HG03565 (cell line): Measurements from ENCODE around the gene ALDH3B2.
"Not testable (repeated sequence)": the region's sequence is repeated elsewhere in the genome, so short reads cannot be mapped to it uniquely, and the experiment has no call there.

Experiments used
- ATAC-seq: cut with Tn5 transposase; IDR thresholded peaks from one replicate; pipeline ENCODE4 v1.9.1; 2021; ENCODE audit warnings: mild to moderate bottlenecking, moderate library complexity; ENCODE audit not compliant: unreplicated experiment

ALDH3B2 gene

GRCh38 chr11:67644472-67645418 lies 29.7 kb downstream of the ALDH3B2 start:
- ATAC-seq = no peak

GRCh38 chr11:67644042-67644441 lies 30.4 kb downstream of the ALDH3B2 start:
- no peak for ATAC-seq

DNA sequence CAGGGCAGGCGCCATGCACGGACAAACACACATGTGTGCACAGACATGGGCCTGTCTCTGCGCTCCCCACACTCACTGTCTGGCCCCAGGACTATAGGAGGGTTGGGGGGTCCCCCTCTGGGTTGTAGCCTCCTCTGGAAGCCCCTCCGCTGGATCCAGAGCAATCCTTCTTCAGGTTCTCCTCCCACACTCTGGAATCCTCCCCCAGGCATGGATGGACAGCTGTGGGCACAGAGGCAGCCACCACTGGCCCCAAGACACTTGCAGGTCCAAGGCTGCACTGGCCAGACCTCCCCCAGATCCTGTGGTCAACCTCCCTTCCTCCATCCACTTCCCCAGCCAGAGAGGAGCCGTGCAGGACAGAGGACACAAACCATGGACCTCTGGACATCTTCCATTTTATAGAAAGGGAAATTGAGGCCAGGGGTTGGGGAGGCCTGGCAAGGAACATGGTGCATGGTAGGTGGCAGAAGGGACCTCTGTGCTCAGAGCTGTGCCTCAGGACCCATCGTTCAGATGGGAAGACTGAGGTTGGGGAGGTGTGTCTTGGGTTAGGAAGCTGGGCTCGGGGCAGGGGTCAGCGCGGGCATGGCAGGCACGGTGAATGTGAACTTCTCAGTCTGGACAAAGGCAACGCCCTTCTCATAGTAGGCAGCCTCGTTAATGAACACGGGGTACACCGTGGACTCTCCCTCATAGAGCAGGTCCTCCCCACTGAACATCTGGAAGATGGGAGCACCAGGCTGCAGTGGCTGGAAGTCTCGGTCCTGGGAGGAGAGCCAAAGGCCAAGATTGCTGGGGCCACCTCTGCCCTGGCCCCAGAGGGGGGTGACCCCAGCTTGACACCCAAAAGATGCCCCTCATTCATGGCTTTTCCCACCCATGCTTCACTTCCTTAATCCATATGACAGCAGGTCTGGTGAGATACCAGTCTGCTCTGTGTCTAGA lies 32.0 kb downstream of the ALDH3B2 start:
- ATAC-seq = no peak

- ATAC-seq = no peak
Observed at GRCh38 chr11:67641338-67642172, 32.9 kb downstream of the ALDH3B2 start.

GRCh38 chr11:67640758-67641337 lies 33.6 kb downstream of the ALDH3B2 start:
- ATAC-seq = no peak

- no peak for ATAC-seq
Observed at GRCh38 chr11:67640021-67640757, 34.2 kb downstream of the ALDH3B2 start.

- no peak for ATAC-seq
Observed at GRCh38 chr11:67639438-67639859, 35.0 kb downstream of the ALDH3B2 start, which contains the start of gene TBX10. Gene TBX10, minus strand, starts transcription at chr11:67639763. Its CDS starts 291 bp downstream, at chr11:67639472.

- no peak for ATAC-seq
Observed at GRCh38 chr11:67638535-67639437, 35.6 kb downstream of the ALDH3B2 start.

- ATAC-seq = not testable (repeated sequence)
Observed at GRCh38 chr11:67637441-67637840, 37.0 kb downstream of the ALDH3B2 start.

GRCh38 chr11:67636962-67637361 lies 37.5 kb downstream of the ALDH3B2 start:
- no peak for ATAC-seq

DNA sequence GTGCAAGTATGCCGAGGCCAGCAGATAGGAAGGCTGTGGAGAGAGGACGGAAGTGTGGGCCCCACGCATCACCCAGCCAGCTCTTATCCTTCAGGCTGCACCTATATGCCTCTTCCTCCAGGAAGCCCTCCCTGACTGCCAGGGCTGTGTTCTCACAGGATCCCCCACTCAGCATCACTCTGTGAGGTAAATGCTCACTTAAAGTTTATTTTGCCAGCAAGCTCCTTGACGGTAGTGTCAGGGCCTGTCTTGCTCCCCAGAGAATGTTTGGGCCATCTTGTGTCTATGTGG lies 39.2 kb downstream of the ALDH3B2 start:
- ATAC-seq = no peak

GRCh38 chr11:67634366-67635230 lies 39.8 kb downstream of the ALDH3B2 start:
- ATAC-seq = no peak

GRCh38 chr11:67633758-67634365 lies 40.6 kb downstream of the ALDH3B2 start:
- ATAC-seq = no peak

DNA sequence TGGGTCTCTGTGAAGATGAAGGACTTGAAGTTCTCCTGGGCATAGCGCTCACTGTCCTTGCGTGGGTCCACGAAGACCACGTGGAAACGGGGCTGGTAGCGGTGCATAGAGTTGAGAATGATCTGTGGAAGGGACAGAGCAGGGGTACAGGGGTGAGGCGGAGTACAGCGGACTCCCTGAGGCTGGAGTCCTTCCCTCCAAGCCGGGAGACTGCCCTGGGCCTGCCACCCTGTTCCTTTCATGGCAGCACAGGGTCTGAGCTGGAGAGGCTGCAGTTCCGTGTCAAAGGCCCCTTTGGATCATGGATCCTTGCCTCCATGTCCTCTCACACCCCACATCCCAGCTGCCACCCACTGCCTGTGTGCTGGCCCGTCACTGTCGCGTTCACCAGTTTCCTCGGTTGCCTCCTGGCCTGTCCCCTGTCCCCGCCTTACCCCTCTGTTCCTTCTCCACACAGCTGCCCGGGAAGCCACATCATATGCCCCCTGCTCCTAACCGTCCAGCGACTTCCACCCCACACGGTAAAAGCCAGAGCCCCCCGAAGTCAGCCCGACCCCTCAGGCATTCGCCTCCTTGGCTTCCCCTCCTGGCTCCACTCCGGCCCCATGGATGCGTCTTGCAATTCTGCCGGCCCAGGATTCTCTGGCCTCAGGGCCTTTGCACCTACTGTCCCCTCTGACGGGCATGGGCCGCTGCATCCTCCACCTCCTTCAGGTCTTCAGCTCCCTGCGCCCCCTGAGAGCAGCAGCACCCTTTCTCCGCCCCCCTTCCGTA lies 41.3 kb downstream of the ALDH3B2 start:
- no peak for ATAC-seq

- ATAC-seq = no peak
Observed at GRCh38 chr11:67632175-67632981, 42.0 kb downstream of the ALDH3B2 start.

DNA sequence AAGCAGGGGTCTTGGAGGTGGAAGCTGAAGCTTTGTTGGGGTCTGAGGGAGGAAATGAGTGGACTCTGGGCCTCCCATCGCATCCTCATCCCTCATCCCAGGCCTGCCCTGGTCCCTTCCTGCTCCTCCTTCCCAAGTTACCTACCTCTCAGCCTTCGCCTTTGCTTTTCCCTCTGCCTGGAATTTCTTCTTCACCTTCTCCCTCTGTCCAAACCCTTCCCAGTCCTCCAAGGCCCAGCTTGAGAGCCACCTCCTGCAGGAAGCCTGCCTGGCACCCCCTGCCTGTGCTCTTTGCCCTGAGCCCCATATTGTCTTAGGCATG lies 42.6 kb downstream of the ALDH3B2 start:
- no peak for ATAC-seq
